Esophagus squamous epithelium (tissue), 4 donors: ENCODE measurements around the gene MAOB.

ENCODE experiments used
- POLR2A ChIP-seq, 4 donors: fragments of 450-650 bp; IDR thresholded peaks; one replicate each; pipeline ENCODE4 v1.6.1; 2017; ENCODE audit warnings: antibody characterized with exemption in 4 of 4, mild to moderate bottlenecking in 4 of 4, moderate library complexity in 3 of 4
- TF ChIP-seq, protein P1 (sequence below), 6 experiments: fragments of 450-650 bp in 4 of 6; fragments of 200-600 bp in 2 of 6; sonication (generic) in 2 of 6; IDR thresholded peaks; one replicate each; pipeline ENCODE4 v1.5.1; 2016 to 2019; ENCODE audit warnings: antibody characterized with exemption in 6 of 6, mild to moderate bottlenecking in 4 of 6, moderate library complexity in 4 of 6

- TF ChIP-seq, protein P1, sequence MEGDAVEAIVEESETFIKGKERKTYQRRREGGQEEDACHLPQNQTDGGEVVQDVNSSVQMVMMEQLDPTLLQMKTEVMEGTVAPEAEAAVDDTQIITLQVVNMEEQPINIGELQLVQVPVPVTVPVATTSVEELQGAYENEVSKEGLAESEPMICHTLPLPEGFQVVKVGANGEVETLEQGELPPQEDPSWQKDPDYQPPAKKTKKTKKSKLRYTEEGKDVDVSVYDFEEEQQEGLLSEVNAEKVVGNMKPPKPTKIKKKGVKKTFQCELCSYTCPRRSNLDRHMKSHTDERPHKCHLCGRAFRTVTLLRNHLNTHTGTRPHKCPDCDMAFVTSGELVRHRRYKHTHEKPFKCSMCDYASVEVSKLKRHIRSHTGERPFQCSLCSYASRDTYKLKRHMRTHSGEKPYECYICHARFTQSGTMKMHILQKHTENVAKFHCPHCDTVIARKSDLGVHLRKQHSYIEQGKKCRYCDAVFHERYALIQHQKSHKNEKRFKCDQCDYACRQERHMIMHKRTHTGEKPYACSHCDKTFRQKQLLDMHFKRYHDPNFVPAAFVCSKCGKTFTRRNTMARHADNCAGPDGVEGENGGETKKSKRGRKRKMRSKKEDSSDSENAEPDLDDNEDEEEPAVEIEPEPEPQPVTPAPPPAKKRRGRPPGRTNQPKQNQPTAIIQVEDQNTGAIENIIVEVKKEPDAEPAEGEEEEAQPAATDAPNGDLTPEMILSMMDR (IDR thresholded peaks at IDR 0.05), result no peak
- no peak for TF ChIP-seq POLR2A (IDR thresholded peaks at IDR 0.05)
Measured at GRCh38 chrX:43733699-43734098, 148.6 kb downstream of the MAOB start.
